IMR-90 (cell line): Measurements from ENCODE around the gene ECE2. TPM values are rescaled to one million over a fixed set of nuclear protein-coding genes. Genes with fewer than 3 reads are reported as not detected.

Experiments
- ATAC-seq: fragments of 200-7000 bp; cut with Tn5 transposase; 2 replicates; pipeline ENCODE4 v1.9.1; 2020; ENCODE audit warnings: low read depth, mild to moderate bottlenecking, moderate library complexity
- BruUV-seq: library from RNA; stranded (reverse); fragments of 400-500 nt; replicated peaks from 2 replicates; lab custom pipeline; 2021; lab: Mats Ljungman, UMichigan
- CTCF ChIA-PET: fragments of 300-600 bp; formaldehyde crosslinking; extraction: SDS; loops from one replicate; lab custom pipeline; 2021; ENCODE audit warnings: antibody characterized with exemption; lab: Yijun Ruan, JAX
- POLR2A ChIA-PET: fragments of 300-600 bp; sonication (Branson Sonifier 250); formaldehyde crosslinking; loops from one replicate; lab custom pipeline; 2022; ENCODE audit warnings: antibody characterized with exemption; ENCODE audit not compliant: unreplicated experiment; lab: Charles Lee
- DNase-seq: peaks from one replicate; pipeline ENCODE4 v3.0.0; 2013
- H2AFZ ChIP-seq: replicated peaks from 2 replicates; pipeline ENCODE3; 2013; ENCODE audit warnings: low read length, mild to moderate bottlenecking; ENCODE audit not compliant: poor library complexity
- H2AK5ac ChIP-seq: 2 replicates; pipeline ENCODE4 v1.6.1; 2013; ENCODE audit warnings: low read depth, low read length, inconsistent platforms
- H2AK9ac ChIP-seq: replicated peaks from 2 replicates; pipeline ENCODE3; 2013; ENCODE audit warnings: mild to moderate bottlenecking, low read depth, low read length, moderate library complexity; ENCODE audit not compliant: poor library complexity
- H2BK120ac ChIP-seq: 2 replicates; pipeline ENCODE4 v1.6.1; 2013; ENCODE audit warnings: low read depth, low read length, inconsistent platforms
- H2BK15ac ChIP-seq: 3 replicates; pipeline ENCODE4 v1.6.1; 2013; ENCODE audit warnings: low read depth, low read length, inconsistent platforms
- H2BK20ac ChIP-seq: 2 replicates; pipeline ENCODE4 v1.6.1; 2013; ENCODE audit warnings: low read depth, mild to moderate bottlenecking, inconsistent platforms, low read length, moderate library complexity
- H2BK5ac ChIP-seq: 2 replicates; pipeline ENCODE4 v1.6.1; 2013; ENCODE audit warnings: mild to moderate bottlenecking, low read depth, low read length, inconsistent platforms; ENCODE audit not compliant: poor library complexity, severe bottlenecking
- H3K14ac ChIP-seq: replicated peaks from 2 replicates; pipeline ENCODE4 v1.6.1; 2013; ENCODE audit warnings: low read depth, low read length, inconsistent platforms
- H3K18ac ChIP-seq: 2 replicates; pipeline ENCODE4 v1.6.1; 2013; ENCODE audit warnings: low read depth, low read length, control low read depth
- H3K23ac ChIP-seq: 2 replicates; pipeline ENCODE4 v1.6.1; 2013; ENCODE audit warnings: low read depth, low read length, inconsistent platforms
- H3K27ac ChIP-seq: 2 replicates; pipeline ENCODE4 v1.5.1; 2013; ENCODE audit warnings: mild to moderate bottlenecking, control low read depth, low read length; ENCODE audit not compliant: insufficient read depth
- H3K27me3 ChIP-seq: 2 replicates; pipeline ENCODE4 v1.6.1; 2013; ENCODE audit warnings: low read length; ENCODE audit not compliant: control insufficient read depth, insufficient read depth
- H3K36me3 ChIP-seq: 2 replicates; pipeline ENCODE4 v1.6.1; 2013; ENCODE audit warnings: low read length, mixed read lengths; ENCODE audit not compliant: control insufficient read depth, insufficient read depth
- H3K4ac ChIP-seq: 2 replicates; pipeline ENCODE4 v1.6.1; 2013; ENCODE audit warnings: low read depth, low read length, inconsistent platforms
- H3K4me1 ChIP-seq: 2 replicates; pipeline ENCODE4 v1.6.1; 2013; ENCODE audit warnings: low read length, mixed read lengths; ENCODE audit not compliant: control insufficient read depth, insufficient read depth
- H3K4me2 ChIP-seq: 2 replicates; pipeline ENCODE4 v1.6.1; 2013; ENCODE audit warnings: low read depth, mild to moderate bottlenecking, control low read depth, low read length, moderate library complexity
- H3K4me3 ChIP-seq: 2 replicates; pipeline ENCODE4 v1.5.1; 2013; ENCODE audit warnings: low read depth, mild to moderate bottlenecking, control low read depth, low read length, moderate library complexity; ENCODE audit not compliant: insufficient read depth
- H3K56ac ChIP-seq: 2 replicates; pipeline ENCODE4 v1.6.1; 2013; ENCODE audit warnings: low read length, inconsistent platforms; ENCODE audit not compliant: insufficient read depth; ENCODE audit errors: extremely low read depth
- H3K79me1 ChIP-seq, 2 experiments: 2 replicates each; pipeline ENCODE4 v1.6.1; 2013; ENCODE audit warnings: low read length in 2 of 2, inconsistent platforms in 1 of 2, low read depth in 1 of 2
- H3K9ac ChIP-seq: 2 replicates; pipeline ENCODE4 v1.6.1; 2013; ENCODE audit warnings: low read depth, low read length, control low read depth
- H3K9me1 ChIP-seq: 2 replicates; pipeline ENCODE4 v1.6.1; 2013; ENCODE audit warnings: low read length, inconsistent platforms; ENCODE audit not compliant: insufficient read depth
- H3K9me3 ChIP-seq: 2 replicates; pipeline ENCODE4 v1.6.1; 2013; ENCODE audit warnings: low read length; ENCODE audit not compliant: control insufficient read depth, insufficient read depth
- H4K20me1 ChIP-seq: 2 replicates; pipeline ENCODE4 v1.6.1; 2013; ENCODE audit warnings: low read length, inconsistent platforms; ENCODE audit not compliant: insufficient read depth
- H4K5ac ChIP-seq: 2 replicates; pipeline ENCODE4 v1.6.1; 2013; ENCODE audit warnings: mild to moderate bottlenecking, low read depth, low read length, control low read depth
- H4K8ac ChIP-seq, 2 experiments: 2 replicates each; pipeline ENCODE4 v1.6.1; 2013; ENCODE audit warnings: low read depth in 2 of 2, low read length in 2 of 2, control low read depth in 1 of 2, inconsistent platforms in 1 of 2
- H4K91ac ChIP-seq: 2 replicates; pipeline ENCODE4 v1.6.1; 2013; ENCODE audit warnings: low read depth, low read length, inconsistent platforms; ENCODE audit not compliant: insufficient read depth
- BHLHE40 ChIP-seq: fragments of 150-350 bp; IDR thresholded peaks from 2 replicates; pipeline ENCODE4 v1.6.1; 2016; ENCODE audit warnings: mild to moderate bottlenecking, low read depth, low read length
- CEBPB ChIP-seq: IDR thresholded peaks from 2 replicates; pipeline ENCODE4 v1.6.1; 2012; ENCODE audit warnings: low read depth, low read length, improper control_type of control experiment
- CHD1 ChIP-seq: IDR thresholded peaks from 2 replicates; pipeline ENCODE4 v1.6.1; 2012; ENCODE audit warnings: low read depth, low read length, improper control_type of control experiment
- CTCF ChIP-seq: conservative IDR thresholded peaks from 2 replicates; pipeline ENCODE4 v1.5.1; 2012; ENCODE audit warnings: mild to moderate bottlenecking, low read depth, low read length, improper control_type of control experiment
- ELK1 ChIP-seq: fragments of 150-350 bp; IDR thresholded peaks from 2 replicates; pipeline ENCODE4 v1.6.1; 2016; ENCODE audit warnings: low read depth, mild to moderate bottlenecking, low read length, moderate library complexity, borderline replicate concordance
- FOS ChIP-seq: fragments of 150-350 bp; IDR thresholded peaks from 2 replicates; pipeline ENCODE4 v1.6.1; 2016; ENCODE audit warnings: low read depth, low read length
- MAFK ChIP-seq: IDR thresholded peaks from 2 replicates; pipeline ENCODE4 v1.6.1; 2012; ENCODE audit warnings: low read depth, low read length, improper control_type of control experiment
- MAZ ChIP-seq: IDR thresholded peaks from 2 replicates; pipeline ENCODE4 v1.6.1; 2012; ENCODE audit warnings: low read depth, mild to moderate bottlenecking, low read length, improper control_type of control experiment, moderate library complexity, borderline replicate concordance
- MXI1 ChIP-seq: IDR thresholded peaks from 2 replicates; pipeline ENCODE4 v1.6.1; 2012; ENCODE audit warnings: low read depth, mild to moderate bottlenecking, low read length, moderate library complexity, borderline replicate concordance
- NFE2L2 ChIP-seq: fragments of 150-350 bp; IDR thresholded peaks from 2 replicates; pipeline ENCODE4 v1.6.1; 2016; ENCODE audit warnings: low read depth, mild to moderate bottlenecking, low read length
- POLR2A ChIP-seq: IDR thresholded peaks from 2 replicates; pipeline ENCODE4 v1.6.1; 2012; ENCODE audit warnings: mild to moderate bottlenecking, low read depth, low read length
- RAD21 ChIP-seq: IDR thresholded peaks from 2 replicates; pipeline ENCODE4 v1.6.1; 2012; ENCODE audit warnings: low read length, improper control_type of control experiment
- RCOR1 ChIP-seq: IDR thresholded peaks from 2 replicates; pipeline ENCODE4 v1.6.1; 2012; ENCODE audit warnings: mild to moderate bottlenecking, low read length, improper control_type of control experiment; ENCODE audit not compliant: insufficient replicate concordance
- RFX5 ChIP-seq: IDR thresholded peaks from 2 replicates; pipeline ENCODE4 v1.8.0; 2012; ENCODE audit warnings: low read depth, mild to moderate bottlenecking, low read length, moderate library complexity
- SMC3 ChIP-seq: fragments of 150-350 bp; IDR thresholded peaks from 2 replicates; pipeline ENCODE4 v1.6.1; 2016; ENCODE audit warnings: low read depth, mild to moderate bottlenecking, antibody characterized with exemption, low read length, moderate library complexity
- USF2 ChIP-seq: fragments of 150-350 bp; IDR thresholded peaks from 2 replicates; pipeline ENCODE4 v1.6.1; 2017; ENCODE audit warnings: mild to moderate bottlenecking, antibody characterized with exemption, low read length, low read depth
- WGBS, 2 experiments: methylation state at CpG; one replicate each; pipeline versions ENCODE4 v1.1.5 to v1.1.7; 2013; ENCODE audit warnings: missing lambda C conversion rate in 2 of 2; ENCODE audit not compliant: insufficient read length in 1 of 2; ENCODE audit errors: extremely low coverage in 2 of 2; 5-methylcytosine and 5-hydroxymethylcytosine counted together
- dilution Hi-C: fragments of 300-500 bp; cut with HindIII; formaldehyde crosslinking; loops from one replicate; pipeline ENCODE4 v1.14.3; 2018; ENCODE audit warnings: low sequenced_read_pairs; ENCODE audit not compliant: unreplicated experiment
- in situ Hi-C: fragments of 300-500 bp; cut with MboI; formaldehyde crosslinking; loops from 3 replicates; pipeline ENCODE4 v1.14.3; 2019; ENCODE audit warnings: low sequenced_read_pairs, inconsistent platforms, mixed read lengths
- intact Hi-C: fragments of 100-400 bp; cut with micrococcal nuclease; formaldehyde crosslinking; loops from 2 replicates; pipeline ENCODE4 v1.10.0; 2022
- polyA plus RNA-seq, 3 experiments: library from polyadenylated mRNA; depleted of rRNA; stranded (reverse); fragments of >200 nt; gene quantifications; 2 replicates each; pipeline ENCODE4 v1.2.3, GENCODE V29; 2012; ENCODE audit warnings: low replicate concordance in 1 of 3
- total RNA-seq: library from RNA; depleted of rRNA; stranded (reverse); fragments of >200 nt; gene quantifications from 2 replicates; pipeline ENCODE4 v1.2.3, GENCODE V29; 2012

The ECE2 gene
- total and polyA plus RNA-seq, 2 of the 4 experiments (the other 2 are of a cell fraction) = not detected

- Histone ChIP-seq H3K36me3 (peaks cover 86% of the 10 kb centered on the region), H3K14ac (no peak overlapping the region), H3K9ac (no peak overlapping the region), H3K4me3 (no peak overlapping the region), H3K18ac (no peak overlapping the region), H4K20me1 (peaks cover 70% of the 10 kb centered on the region), H3K27me3 (no peaks in the 10 kb centered on the region), H3K4me2 (no peak overlapping the region), H2AK9ac (no peak overlapping the region), H3K79me1 (peaks cover 33 to 76% of the 10 kb centered on the region in 2 experiments), H2AK5ac (no peak overlapping the region), H2BK20ac (no peak overlapping the region), H2BK120ac (no peak overlapping the region), H2BK5ac (no peak overlapping the region), H2AFZ (no peak overlapping the region), H4K91ac (no peak overlapping the region), H3K4ac (no peak overlapping the region), H3K4me1 (peaks cover 5% of the 10 kb centered on the region), H3K23ac (no peak overlapping the region), H3K9me1 (peaks cover 25% of the 10 kb centered on the region), H4K5ac (no peak overlapping the region), H3K56ac (no peak overlapping the region), H4K8ac (no peak overlapping the region), H3K9me3 (no peaks in the 10 kb centered on the region), H3K27ac (no peak overlapping the region), H2BK15ac (no peak overlapping the region)
- ChIA-PET CTCF (no interaction called here), POLR2A (no interaction called here)
- intact Hi-C loops = no loop called here
- 98% methylated on average over 10 of the region's 21 CpGs; no CpG with 5 or more reads in 1 of the 2 experiments for whole genome bisulfite sequencing, 2 experiments
- DNase-seq (no peak), ATAC-seq (no peak)
- in situ Hi-C loops = no loop called here
- BruUV-seq = no TSS peak
- dilution Hi-C loops = no loop called here
- TF ChIP-seq CTCF = no peak
- TF ChIP-seq MAFK = no peak
- no peak for TF ChIP-seq MXI1
- no peak for TF ChIP-seq MAZ
- TF ChIP-seq USF2 = no peak
- no peak for TF ChIP-seq POLR2A
- TF ChIP-seq CHD1 = no peak
- TF ChIP-seq SMC3 = no peak
- TF ChIP-seq CEBPB = no peak
- TF ChIP-seq RCOR1 = no peak
- TF ChIP-seq FOS = no peak
- TF ChIP-seq RAD21 = no peak
- no peak for TF ChIP-seq BHLHE40
- TF ChIP-seq RFX5 = no peak
- no peak for TF ChIP-seq NFE2L2
- no peak for TF ChIP-seq ELK1
These were observed 51.3 kb downstream of the ECE2 start for GRCh38 chr3:184327171-184327570.
